ENCODE results near the gene TMEM198.
A peak's percentile ranks its signal among the peaks of the same experiment; 100 is the strongest.

The TMEM198 gene

GRCh38 chr2:219530048-219530963 lies 13.5 kb upstream of the TMEM198 start:
- peaks cover 5% of the 10 kb centered on the region for H3K4me1 ChIP-seq (ENCODE audit: insufficient read depth, low read length)
- H3K27ac ChIP-seq (ENCODE audit: low read depth, low read length): no peak overlapping the region
- no peaks in the 10 kb centered on the region for H3K9me3 ChIP-seq (ENCODE audit: low read length)
- H3K4me3 ChIP-seq (ENCODE audit: low read depth in 1 of 2, low read length in 2 of 2): peak overlapping the region in 1 of 2 donors; percentile 34
- H3K9ac ChIP-seq (ENCODE audit: low read length): no peak overlapping the region
- H3K36me3 ChIP-seq (ENCODE audit: insufficient read depth, low read length): no peaks in the 10 kb centered on the region
- H3K27me3 ChIP-seq (ENCODE audit: control insufficient read depth in 1 of 2, insufficient read depth in 2 of 2, low read length in 2 of 2): peaks cover 8% of the 10 kb centered on the region in 2 donors

GRCh38 chr2:219531639-219532377 lies 12.0 kb upstream of the TMEM198 start:
- Histone ChIP-seq H3K9ac (ENCODE audit: low read length) (no peak overlapping the region), H3K4me1 (ENCODE audit: insufficient read depth, low read length) (peaks cover 5% of the 10 kb centered on the region), H3K27ac (ENCODE audit: low read depth, low read length) (no peak overlapping the region), H3K36me3 (ENCODE audit: insufficient read depth, low read length) (no peaks in the 10 kb centered on the region), H3K4me3 (ENCODE audit: low read depth in 1 of 2, low read length in 2 of 2) (no peak overlapping the region), H3K27me3 (ENCODE audit: control insufficient read depth in 1 of 2, insufficient read depth in 2 of 2, low read length in 2 of 2) (peaks cover 8% of the 10 kb centered on the region in 2 donors), H3K9me3 (ENCODE audit: low read length) (no peaks in the 10 kb centered on the region)

GRCh38 chr2:219532378-219532649 lies 11.5 kb upstream of the TMEM198 start:
- Histone ChIP-seq H3K27ac (ENCODE audit: low read depth, low read length) (no peak overlapping the region), H3K36me3 (ENCODE audit: insufficient read depth, low read length) (no peaks in the 10 kb centered on the region), H3K9ac (ENCODE audit: low read length) (no peak overlapping the region), H3K9me3 (ENCODE audit: low read length) (no peaks in the 10 kb centered on the region), H3K4me1 (ENCODE audit: insufficient read depth, low read length) (peaks cover 5% of the 10 kb centered on the region), H3K4me3 (ENCODE audit: low read depth in 1 of 2, low read length in 2 of 2) (no peak overlapping the region), H3K27me3 (ENCODE audit: control insufficient read depth in 1 of 2, insufficient read depth in 2 of 2, low read length in 2 of 2) (peaks cover 8% of the 10 kb centered on the region in 2 donors)

DNA sequence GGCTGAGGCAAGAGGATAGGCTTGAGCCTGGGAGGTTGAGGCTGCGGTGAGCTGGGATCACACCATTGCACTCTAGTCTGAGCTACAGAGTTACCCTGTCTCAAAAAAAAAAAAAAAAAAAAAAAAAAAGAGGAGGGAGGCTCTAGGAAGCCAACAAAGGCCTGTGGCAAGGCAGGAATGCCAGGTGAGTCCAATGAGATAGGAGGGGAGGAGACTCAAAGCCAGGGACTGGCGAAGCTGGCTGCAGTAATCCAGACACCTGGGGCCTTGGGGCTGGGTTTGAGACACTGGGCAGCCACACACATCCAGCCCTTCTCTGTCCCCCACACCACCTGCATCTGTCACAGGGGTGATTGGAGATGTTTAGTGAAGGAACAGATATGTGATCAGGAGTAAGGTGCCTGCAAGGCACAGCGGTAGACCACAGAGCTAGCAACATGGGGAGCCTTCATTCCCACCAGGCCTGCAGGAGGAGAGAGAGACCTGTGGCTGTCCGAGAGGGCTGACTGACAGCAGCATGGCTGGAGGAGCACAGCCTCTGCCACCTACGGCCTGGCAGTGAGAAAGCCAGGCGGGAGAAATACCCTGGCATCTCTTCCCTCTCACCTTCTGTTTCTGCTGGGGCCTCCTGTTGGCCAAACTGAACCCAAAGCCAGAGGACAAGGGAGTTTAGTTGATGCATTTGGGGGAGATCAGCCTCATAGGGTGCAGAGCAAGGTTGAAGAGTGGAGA lies 9.7 kb upstream of the TMEM198 start:
- Histone ChIP-seq H3K4me3 (ENCODE audit: low read depth in 1 of 2, low read length in 2 of 2) (no peak overlapping the region), H3K36me3 (ENCODE audit: insufficient read depth, low read length) (no peaks in the 10 kb centered on the region), H3K9ac (ENCODE audit: low read length) (no peak overlapping the region), H3K27me3 (ENCODE audit: control insufficient read depth in 1 of 2, insufficient read depth in 2 of 2, low read length in 2 of 2) (peaks cover 5% of the 10 kb centered on the region in 2 donors), H3K9me3 (ENCODE audit: low read length) (no peaks in the 10 kb centered on the region), H3K4me1 (ENCODE audit: insufficient read depth, low read length) (peaks cover 5% of the 10 kb centered on the region), H3K27ac (ENCODE audit: low read depth, low read length) (no peak overlapping the region)

DNA sequence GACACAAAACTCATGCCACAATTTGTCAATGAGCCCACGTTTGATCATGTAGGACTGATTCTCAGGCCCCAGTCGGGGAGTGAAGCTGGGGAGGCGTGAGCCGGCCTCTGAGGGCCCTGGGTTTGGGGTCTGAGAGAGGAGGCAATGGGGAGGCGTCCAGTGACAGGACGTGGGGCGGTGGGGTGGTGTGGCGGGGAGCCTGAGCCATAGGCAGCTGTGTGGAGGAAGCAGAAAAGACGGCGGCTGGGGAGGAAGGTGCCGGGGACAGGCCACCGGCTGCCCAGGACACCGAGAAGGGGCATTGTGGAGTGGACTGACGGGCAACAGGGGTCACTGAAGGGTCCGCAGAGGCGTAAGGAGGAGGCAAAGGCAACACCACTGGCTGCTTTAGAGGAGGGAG lies 7.4 kb upstream of the TMEM198 start:
- H3K27ac ChIP-seq (ENCODE audit: low read depth, low read length): no peak overlapping the region
- no peaks in the 10 kb centered on the region for H3K27me3 ChIP-seq (ENCODE audit: control insufficient read depth in 1 of 2, insufficient read depth in 2 of 2, low read length in 2 of 2)
- no peak overlapping the region for H3K9ac ChIP-seq (ENCODE audit: low read length)
- peaks cover 15% of the 10 kb centered on the region for H3K36me3 ChIP-seq (ENCODE audit: insufficient read depth, low read length)
- H3K4me1 ChIP-seq (ENCODE audit: insufficient read depth, low read length): peaks cover under 1% of the 10 kb centered on the region
- H3K4me3 ChIP-seq (ENCODE audit: low read depth in 1 of 2, low read length in 2 of 2): no peak overlapping the region
- H3K9me3 ChIP-seq (ENCODE audit: low read length): no peaks in the 10 kb centered on the region

GRCh38 chr2:219536967-219537366 lies 6.9 kb upstream of the TMEM198 start:
- Histone ChIP-seq H3K9me3 (ENCODE audit: low read length) (no peaks in the 10 kb centered on the region), H3K4me1 (ENCODE audit: insufficient read depth, low read length) (peaks cover 6% of the 10 kb centered on the region), H3K4me3 (ENCODE audit: low read depth in 1 of 2, low read length in 2 of 2) (no peak overlapping the region), H3K9ac (ENCODE audit: low read length) (no peak overlapping the region), H3K27me3 (ENCODE audit: control insufficient read depth in 1 of 2, insufficient read depth in 2 of 2, low read length in 2 of 2) (no peaks in the 10 kb centered on the region), H3K27ac (ENCODE audit: low read depth, low read length) (no peak overlapping the region), H3K36me3 (ENCODE audit: insufficient read depth, low read length) (peaks cover 15% of the 10 kb centered on the region)

DNA sequence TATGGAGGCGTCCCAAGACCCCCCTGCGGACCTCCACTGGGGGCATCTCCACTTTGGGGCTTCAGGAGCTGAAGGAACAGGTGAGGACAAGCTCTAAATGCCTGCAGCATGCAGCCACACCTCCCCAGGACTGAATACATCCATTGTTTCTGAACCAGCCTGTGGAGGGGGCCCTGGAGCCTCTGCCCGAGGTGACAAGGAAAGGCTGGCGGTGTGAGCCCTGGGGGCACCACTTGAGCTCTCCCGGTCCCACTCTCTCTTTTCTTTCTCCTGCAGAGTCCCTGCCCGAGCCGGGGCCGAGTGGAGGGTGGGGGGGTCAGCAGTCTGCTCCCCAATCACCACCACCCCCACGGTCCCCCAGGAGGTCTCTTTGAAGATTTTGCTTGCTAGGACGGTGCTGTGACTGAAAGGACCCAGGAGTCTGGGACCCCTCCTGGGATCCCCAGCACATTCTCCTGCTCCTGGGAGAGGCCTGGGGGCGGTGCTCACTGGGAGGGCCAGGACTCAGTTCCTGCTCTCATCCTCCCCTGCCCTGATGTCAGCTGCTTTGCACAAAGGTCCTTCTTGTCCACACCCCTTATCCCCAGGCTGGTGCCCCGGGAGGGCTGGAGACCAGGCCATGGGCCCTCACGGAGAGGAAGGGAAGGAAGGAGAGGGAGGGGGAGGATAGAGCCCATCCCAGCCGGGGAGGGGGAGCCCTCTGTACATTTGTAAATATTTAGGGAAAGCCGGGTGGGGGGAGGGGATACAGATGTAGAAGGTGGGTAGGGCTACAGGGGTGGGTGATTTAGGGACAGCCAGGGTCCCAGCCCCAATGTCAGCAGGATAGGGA lies 6.0 kb upstream of the TMEM198 start:
- H3K9ac ChIP-seq (ENCODE audit: low read length): no peak overlapping the region
- peaks cover 15% of the 10 kb centered on the region for H3K36me3 ChIP-seq (ENCODE audit: insufficient read depth, low read length)
- no peaks in the 10 kb centered on the region for H3K27me3 ChIP-seq (ENCODE audit: control insufficient read depth in 1 of 2, insufficient read depth in 2 of 2, low read length in 2 of 2)
- peaks cover 15% of the 10 kb centered on the region for H3K4me1 ChIP-seq (ENCODE audit: insufficient read depth, low read length)
- no peak overlapping the region for H3K27ac ChIP-seq (ENCODE audit: low read depth, low read length)
- no peak overlapping the region for H3K4me3 ChIP-seq (ENCODE audit: low read depth in 1 of 2, low read length in 2 of 2)
- no peaks in the 10 kb centered on the region for H3K9me3 ChIP-seq (ENCODE audit: low read length)

DNA sequence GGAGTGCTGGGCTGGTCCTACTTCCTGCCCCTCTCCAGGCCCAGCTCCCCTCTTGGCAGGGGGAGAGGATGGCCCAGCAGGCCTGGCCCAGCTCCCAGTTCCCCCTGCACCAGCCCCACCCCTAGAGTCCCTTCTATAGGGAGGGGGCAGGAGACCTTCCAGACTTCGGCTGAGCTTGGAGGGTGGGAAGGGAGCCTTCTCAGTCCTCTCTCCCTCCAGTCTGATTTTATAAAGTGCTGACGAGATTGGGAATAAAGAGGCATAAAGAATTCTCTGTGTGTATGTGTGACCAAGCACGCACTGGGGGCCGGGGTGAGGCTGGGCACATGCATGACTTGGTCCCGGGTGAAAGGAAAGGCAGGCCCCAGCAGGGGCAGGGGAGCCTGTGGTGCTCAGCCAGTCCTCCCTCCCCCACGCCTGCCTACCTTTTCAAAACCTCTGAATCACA lies 5.3 kb upstream of the TMEM198 start:
- H3K9ac ChIP-seq (ENCODE audit: low read length): no peak overlapping the region
- peaks cover 15% of the 10 kb centered on the region for H3K36me3 ChIP-seq (ENCODE audit: insufficient read depth, low read length)
- no peaks in the 10 kb centered on the region for H3K9me3 ChIP-seq (ENCODE audit: low read length)
- H3K4me3 ChIP-seq (ENCODE audit: low read depth in 1 of 2, low read length in 2 of 2): no peak overlapping the region
- peaks cover 15% of the 10 kb centered on the region for H3K4me1 ChIP-seq (ENCODE audit: insufficient read depth, low read length)
- no peaks in the 10 kb centered on the region for H3K27me3 ChIP-seq (ENCODE audit: control insufficient read depth in 1 of 2, insufficient read depth in 2 of 2, low read length in 2 of 2)
- no peak overlapping the region for H3K27ac ChIP-seq (ENCODE audit: low read depth, low read length)

GRCh38 chr2:219538956-219539788 lies 4.7 kb upstream of the TMEM198 start:
- no peak overlapping the region for H3K27ac ChIP-seq (ENCODE audit: low read depth, low read length)
- H3K4me3 ChIP-seq (ENCODE audit: low read depth in 1 of 2, low read length in 2 of 2): no peak overlapping the region
- peaks cover 15% of the 10 kb centered on the region for H3K36me3 ChIP-seq (ENCODE audit: insufficient read depth, low read length)
- no peaks in the 10 kb centered on the region for H3K9me3 ChIP-seq (ENCODE audit: low read length)
- no peak overlapping the region for H3K9ac ChIP-seq (ENCODE audit: low read length)
- no peaks in the 10 kb centered on the region for H3K27me3 ChIP-seq (ENCODE audit: control insufficient read depth in 1 of 2, insufficient read depth in 2 of 2, low read length in 2 of 2)
- H3K4me1 ChIP-seq (ENCODE audit: insufficient read depth, low read length): peaks cover 17% of the 10 kb centered on the region

DNA sequence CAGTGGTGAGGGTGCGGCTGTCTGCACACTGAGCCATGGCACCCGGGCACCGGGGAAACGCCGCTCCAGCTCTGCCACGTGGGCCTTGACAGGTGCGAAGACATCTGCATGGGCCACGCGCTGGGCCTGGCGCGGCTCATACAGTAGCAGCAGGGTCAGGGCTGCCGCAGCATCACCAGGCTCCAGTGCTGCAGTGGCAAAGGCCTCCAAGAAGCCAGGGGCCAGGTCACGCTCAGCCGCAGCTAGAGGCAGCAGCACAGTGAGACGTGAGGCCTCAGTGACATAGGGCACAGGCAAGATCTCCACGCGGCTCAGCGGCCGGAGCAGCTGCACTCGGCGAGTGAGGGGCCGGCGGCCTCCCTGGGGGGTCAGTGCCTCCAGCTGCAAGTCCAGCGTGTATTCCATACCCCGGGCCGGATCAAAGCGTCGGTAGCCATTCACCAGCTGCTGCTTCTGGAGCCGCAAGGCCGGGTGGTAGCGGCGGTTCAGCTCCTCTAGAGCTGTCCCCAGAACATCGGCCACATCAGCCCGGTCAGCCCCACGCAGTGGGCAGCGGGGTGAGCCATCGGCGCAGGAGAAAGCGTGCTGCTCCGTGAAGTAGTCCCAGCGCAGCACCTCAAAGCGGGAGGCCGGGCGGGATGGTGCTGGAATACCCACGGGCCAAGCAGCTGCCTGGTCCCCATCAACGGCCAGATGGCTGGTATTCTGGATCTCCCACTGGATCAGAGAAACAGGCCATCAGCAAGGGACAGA lies 3.7 kb upstream of the TMEM198 start:
- Histone ChIP-seq H3K27me3 (ENCODE audit: control insufficient read depth in 1 of 2, insufficient read depth in 2 of 2, low read length in 2 of 2) (no peaks in the 10 kb centered on the region), H3K27ac (ENCODE audit: low read depth, low read length) (no peak overlapping the region), H3K4me1 (ENCODE audit: insufficient read depth, low read length) (peaks cover 23% of the 10 kb centered on the region), H3K9ac (ENCODE audit: low read length) (no peak overlapping the region), H3K4me3 (ENCODE audit: low read depth in 1 of 2, low read length in 2 of 2) (no peak overlapping the region), H3K36me3 (ENCODE audit: insufficient read depth, low read length) (peaks cover 15% of the 10 kb centered on the region), H3K9me3 (ENCODE audit: low read length) (no peaks in the 10 kb centered on the region)

Measured in muscle layer of colon (tissue), 2 donors.